ENCODE results near the gene CLPTM1.
"Not testable (repeated sequence)": the region's sequence is repeated elsewhere in the genome, so short reads cannot be mapped to it uniquely, and the experiment has no call there.

Gene CLPTM1

DNA sequence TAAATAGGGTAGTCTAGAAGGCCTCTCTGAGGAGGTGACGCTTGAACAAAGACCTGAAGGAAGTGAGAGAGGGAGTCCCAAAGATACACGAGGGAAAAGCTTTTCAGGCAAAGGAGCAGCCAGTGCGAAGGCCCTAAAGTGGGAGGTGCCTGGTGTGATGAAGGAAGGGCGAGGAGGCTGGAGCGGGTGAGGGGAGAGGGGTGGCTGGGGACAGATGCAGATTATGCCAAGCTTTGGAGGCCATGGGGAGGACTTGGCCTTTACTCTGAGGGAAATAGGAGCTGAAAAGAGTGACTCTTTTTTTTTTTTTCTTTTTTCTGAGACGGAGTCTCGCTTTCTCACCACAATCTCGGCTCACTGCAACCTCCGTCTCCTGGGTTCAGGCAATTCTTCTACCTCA, 2.9 kb downstream of the CLPTM1 start:
- TF ChIP-seq, protein P1, sequence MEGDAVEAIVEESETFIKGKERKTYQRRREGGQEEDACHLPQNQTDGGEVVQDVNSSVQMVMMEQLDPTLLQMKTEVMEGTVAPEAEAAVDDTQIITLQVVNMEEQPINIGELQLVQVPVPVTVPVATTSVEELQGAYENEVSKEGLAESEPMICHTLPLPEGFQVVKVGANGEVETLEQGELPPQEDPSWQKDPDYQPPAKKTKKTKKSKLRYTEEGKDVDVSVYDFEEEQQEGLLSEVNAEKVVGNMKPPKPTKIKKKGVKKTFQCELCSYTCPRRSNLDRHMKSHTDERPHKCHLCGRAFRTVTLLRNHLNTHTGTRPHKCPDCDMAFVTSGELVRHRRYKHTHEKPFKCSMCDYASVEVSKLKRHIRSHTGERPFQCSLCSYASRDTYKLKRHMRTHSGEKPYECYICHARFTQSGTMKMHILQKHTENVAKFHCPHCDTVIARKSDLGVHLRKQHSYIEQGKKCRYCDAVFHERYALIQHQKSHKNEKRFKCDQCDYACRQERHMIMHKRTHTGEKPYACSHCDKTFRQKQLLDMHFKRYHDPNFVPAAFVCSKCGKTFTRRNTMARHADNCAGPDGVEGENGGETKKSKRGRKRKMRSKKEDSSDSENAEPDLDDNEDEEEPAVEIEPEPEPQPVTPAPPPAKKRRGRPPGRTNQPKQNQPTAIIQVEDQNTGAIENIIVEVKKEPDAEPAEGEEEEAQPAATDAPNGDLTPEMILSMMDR (IDR thresholded peaks at IDR 0.05; ENCODE audit: insufficient read depth, low read depth, low read length, missing control alignments): no peak
- no peak for DNase-seq (ENCODE audit: low read depth)
- no peak overlapping the region for H3K4me3 ChIP-seq (ENCODE audit: low read depth, low read length)

DNA sequence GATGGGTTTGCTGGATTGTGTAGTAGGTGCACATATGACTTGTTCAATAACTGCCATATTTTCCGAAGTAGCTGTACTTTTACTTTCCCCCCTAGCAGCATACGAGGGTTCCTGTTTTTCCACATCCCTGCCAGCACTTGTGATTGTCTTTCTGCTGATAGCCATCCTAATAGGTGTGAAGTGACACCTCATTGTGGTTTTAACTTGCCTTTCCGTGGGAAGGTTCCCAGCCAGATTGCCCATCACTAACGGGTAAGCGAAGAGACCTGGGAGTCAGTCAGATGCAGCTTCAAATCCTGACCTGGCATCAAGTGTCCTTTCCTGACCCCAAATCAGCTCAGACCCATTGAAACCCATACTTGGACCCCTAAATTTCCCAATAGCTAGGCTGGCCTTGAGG, 4.5 kb downstream of the CLPTM1 start:
- no peak overlapping the region for H3K4me3 ChIP-seq (ENCODE audit: low read depth, low read length)
- DNase-seq (ENCODE audit: low read depth): no peak
- TF ChIP-seq, protein P1 (IDR thresholded peaks at IDR 0.05; ENCODE audit: insufficient read depth, low read depth, low read length, missing control alignments): no peak

DNA sequence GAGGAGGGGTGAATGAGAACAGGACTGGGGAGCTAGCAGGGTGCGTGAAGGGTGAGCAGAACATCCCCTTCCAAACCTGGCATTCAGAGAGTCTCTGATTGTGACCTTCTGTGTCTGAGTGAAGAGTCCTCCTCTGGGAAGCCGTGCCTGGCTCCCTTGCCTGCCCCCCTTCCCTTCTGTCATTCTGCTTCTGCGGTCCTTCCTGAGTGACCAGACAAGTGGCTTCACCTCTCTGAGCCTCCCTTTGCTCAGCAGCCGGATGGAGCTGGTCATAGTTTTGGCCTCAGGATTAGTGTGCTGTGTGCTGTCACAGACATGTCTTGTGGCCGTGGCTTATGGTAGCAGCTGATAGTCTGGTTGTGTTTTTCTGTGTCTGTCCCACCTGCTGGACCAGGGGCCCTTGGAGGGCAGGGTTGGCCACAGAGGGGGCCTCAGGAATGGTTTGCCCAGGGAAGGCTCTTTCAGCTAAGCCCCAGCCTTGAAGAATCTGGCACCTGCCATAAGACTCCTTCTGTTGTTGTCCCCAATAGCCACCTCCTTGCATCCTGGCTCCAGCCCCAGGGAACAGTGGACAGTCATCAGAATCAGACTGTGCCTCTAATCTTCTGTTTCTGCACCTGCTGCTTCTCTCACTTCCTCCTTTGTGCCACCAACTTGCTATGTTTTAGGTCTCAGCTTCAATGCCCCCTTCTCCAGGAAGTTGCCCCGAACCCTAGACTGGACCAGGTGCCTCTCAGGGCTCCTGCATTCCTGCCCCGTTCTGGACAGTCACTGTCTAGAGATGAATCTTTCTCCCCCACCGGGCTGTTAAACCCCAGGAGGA, 5.9 kb downstream of the CLPTM1 start:
- TF ChIP-seq, protein P1 (IDR thresholded peaks at IDR 0.05; ENCODE audit: insufficient read depth, low read depth, low read length, missing control alignments): no peak
- peak; percentile 38 for DNase-seq (ENCODE audit: low read depth)
- H3K4me3 ChIP-seq (ENCODE audit: low read depth, low read length): no peak overlapping the region

DNA sequence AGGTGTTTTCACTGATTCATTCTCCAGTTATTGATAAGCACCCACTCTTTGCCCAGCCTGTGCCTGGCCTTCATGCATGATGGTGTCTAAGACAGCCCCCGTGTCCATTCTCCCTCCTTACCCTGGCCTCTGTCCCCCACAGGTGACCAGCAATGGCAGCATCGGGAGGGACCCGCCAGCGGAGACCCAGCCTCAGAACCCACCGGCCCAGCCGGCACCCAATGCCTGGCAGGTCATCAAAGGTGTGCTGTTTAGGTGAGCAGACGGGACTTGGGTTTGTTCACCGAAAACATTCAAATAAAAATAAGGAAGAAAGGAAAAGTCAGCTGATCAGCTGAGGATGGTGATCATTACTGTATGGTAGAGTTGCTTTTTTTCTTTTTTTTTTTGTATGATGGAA, 6.6 kb downstream of the CLPTM1 start:
- no peak overlapping the region for H3K4me3 ChIP-seq (ENCODE audit: low read depth, low read length)
- TF ChIP-seq, protein P1 (IDR thresholded peaks at IDR 0.05; ENCODE audit: insufficient read depth, low read depth, low read length, missing control alignments): no peak
- no peak for DNase-seq (ENCODE audit: low read depth)

DNA sequence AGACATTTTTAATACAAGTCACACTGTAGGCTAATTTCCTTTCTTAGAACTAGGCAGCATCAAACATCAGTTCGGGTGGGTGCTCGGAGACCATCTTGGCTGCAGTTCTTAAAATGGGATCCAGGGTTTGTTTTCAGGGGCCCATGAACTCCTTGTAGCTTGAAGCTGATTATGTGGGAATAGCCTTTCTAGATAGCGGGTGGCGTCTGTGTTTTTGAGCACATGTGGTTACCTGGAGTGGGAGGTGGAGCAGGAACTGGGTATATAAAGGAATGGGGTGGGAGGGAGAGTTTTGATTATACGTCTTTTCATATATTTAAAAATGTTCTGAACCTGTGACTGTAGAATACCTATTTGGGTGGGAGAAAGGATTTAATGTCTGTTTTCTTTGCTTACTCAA, 12.9 kb downstream of the CLPTM1 start:
- TF ChIP-seq, protein P1 (IDR thresholded peaks at IDR 0.05; ENCODE audit: insufficient read depth, low read depth, low read length, missing control alignments): no peak
- no peak for DNase-seq (ENCODE audit: low read depth)
- no peak overlapping the region for H3K4me3 ChIP-seq (ENCODE audit: low read depth, low read length)

DNA sequence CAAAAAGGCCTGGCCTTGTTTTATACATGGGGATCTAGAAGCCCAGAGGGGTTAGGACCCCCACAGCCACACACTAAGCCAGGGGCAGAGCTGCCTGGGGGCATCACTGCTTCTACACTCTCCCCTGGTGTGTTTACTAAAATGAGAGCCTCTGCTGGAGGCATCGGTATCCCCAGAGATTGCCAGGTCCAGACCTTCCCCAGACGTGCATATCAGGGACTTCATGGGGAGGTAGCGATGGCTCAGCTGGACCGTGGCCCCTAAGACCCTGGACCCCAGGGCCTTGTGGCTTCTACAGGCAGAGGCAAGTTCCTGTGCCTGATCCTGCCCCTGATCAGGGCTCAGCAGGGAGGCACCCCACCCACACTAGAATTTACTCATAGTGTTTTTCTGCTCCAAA, 13.5 kb downstream of the CLPTM1 start:
- no peak overlapping the region for H3K4me3 ChIP-seq (ENCODE audit: low read depth, low read length)
- TF ChIP-seq, protein P1 (IDR thresholded peaks at IDR 0.05; ENCODE audit: insufficient read depth, low read depth, low read length, missing control alignments): no peak
- no peak for DNase-seq (ENCODE audit: low read depth)

DNA sequence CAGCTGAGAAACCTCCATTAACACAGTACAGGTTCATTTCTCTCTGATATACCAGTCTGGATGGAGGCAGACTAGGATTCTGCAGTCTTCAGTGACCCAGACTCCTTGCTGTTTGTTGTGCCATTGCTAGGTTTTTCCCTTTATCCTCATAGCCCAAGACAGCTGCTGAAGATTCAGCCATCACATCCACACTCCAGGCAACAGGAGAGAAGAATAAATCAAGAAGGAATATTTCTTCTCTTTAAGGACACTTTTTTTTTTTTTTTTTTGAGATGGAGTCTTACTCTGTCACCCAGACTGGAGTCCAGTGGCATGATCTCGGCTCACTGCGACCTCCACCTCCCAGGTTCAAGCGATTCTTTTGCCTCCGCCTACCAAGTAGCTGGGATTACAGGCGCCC, 14.3 kb downstream of the CLPTM1 start:
- no peak overlapping the region for H3K4me3 ChIP-seq (ENCODE audit: low read depth, low read length)
- DNase-seq (ENCODE audit: low read depth): no peak
- TF ChIP-seq, protein P1 (IDR thresholded peaks at IDR 0.05; ENCODE audit: insufficient read depth, low read depth, low read length, missing control alignments): no peak

DNA sequence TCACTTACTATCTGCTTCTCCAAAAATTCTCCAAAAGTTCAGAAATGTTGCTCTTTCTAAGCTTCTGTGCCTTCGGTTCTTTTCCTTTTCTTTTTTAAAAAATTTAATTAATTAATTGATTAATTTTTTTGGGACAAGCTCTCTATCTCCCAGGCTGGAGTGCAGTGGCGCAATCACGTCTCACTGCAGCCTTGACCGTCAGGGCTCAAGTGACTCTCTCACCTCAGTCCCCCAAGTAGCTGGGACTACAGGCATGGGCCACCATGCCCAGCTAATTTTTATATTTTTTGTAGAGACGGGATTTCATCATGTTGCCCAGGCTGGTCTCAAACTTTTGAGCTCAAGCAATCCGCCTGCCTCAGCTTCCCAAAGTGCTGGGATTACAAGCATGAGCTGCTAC, 16.3 kb downstream of the CLPTM1 start:
- not testable (repeated sequence) for H3K4me3 ChIP-seq (ENCODE audit: low read depth, low read length); DNase-seq (ENCODE audit: low read depth)

Data from GM12865 (cell line).